NCI-H2196 (cell line): ENCODE data around the gene ITGB5.

Source experiments
- DNase-seq: peaks from one replicate; lab custom pipeline; 2025; ENCODE audit not compliant: unreplicated experiment; lab: John Stamatoyannopoulos, UW

Gene ITGB5

DNA sequence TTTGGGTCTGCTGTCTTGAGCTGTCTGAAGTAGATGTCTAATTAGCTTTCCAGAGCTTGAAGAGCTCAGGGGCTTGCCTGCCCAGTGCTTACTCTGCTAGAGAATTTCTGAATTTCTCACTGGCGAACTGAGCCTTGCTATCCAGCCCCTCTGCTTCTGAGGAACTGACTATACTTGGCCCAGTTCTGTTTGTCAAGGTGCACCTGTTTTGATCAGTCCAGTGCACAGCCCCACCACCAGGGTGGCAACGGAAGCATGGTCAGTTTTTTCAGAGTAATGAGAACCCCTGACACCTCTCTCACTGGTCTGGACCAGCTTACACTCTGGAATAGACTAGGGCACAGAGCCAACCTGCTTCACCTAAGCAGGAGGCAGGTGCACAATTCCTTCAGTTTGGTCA is 25.2 kb downstream of the ITGB5 start:
- DNase-seq: peak; percentile 30

DNA sequence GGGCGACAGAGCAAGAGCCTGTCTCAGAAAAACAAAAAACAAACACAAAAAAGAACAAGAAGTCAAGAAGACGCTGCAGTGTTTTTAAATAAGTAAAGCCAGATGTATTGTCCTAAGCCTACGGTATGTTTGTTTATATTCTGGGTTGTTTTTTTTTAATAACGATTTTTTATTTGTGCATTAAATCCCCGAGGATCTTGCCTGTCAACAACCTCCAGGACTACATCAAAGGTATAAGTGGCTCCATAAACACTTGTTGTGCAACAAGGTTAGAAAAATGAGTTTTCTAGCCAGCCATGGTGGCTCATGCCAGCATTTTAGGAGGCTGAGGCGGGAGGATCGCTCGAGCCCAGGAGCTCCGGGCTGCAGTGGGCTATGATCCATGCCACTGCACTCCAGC is 26.1 kb downstream of the ITGB5 start:
- no peak for DNase-seq

DNA sequence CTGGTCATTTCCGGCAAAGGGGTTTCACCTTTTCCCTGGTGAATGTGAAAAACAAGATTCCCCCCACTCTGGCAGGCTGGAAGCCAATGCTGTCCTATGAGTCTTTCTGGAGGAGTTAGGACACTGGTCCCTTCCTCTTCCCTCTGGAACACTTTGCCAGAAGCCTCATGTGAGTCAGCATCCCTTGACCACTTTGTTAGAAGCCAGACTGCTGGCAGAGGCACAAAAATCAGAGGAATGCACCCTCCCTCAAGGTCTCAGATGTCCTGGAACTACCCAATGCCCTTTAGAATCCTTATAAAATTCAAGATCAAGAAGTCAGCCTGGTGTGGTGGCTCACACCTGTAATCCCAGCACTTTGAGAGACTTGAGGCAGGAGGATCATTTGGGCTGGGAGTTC is 26.6 kb downstream of the ITGB5 start:
- peak; percentile 61 for DNase-seq

DNA sequence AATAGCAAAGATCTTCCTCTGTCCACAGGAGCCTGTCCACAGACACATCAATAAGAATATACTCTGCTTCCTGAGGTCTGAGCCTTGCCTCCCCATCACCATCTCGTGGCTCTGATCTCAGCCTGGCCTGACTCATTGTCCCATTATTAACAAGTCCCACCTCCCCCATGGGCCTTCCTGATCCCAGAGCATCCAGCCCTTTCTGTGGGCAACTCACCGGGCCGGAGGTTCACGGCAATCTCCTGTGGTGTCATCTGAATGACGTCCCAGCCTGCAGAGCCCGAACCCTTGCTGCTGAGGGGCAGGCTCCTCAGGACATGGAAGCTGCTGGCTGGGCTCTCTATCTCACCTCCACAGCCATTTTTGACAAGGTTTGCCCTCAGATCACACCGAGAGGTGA is 28.1 kb downstream of the ITGB5 start:
- no peak for DNase-seq

DNA sequence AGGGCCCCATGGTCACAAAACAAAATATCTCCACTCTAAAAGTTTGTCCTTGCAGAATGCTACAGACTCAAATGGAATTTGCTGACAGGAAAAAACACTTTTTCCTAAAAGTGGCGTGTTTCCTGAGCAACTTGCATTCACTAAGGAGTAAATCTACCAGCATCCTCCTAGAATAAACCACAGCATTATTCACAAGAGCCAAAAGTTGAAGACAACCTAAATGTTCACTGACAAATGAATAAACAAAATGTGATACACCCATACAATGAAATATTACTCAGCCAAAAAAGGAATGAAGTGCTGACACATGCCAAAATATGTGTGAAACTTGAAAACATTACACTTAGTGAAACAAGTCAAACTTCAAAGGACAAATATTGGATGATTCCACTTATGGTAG is 28.9 kb downstream of the ITGB5 start:
- no peak for DNase-seq

DNA sequence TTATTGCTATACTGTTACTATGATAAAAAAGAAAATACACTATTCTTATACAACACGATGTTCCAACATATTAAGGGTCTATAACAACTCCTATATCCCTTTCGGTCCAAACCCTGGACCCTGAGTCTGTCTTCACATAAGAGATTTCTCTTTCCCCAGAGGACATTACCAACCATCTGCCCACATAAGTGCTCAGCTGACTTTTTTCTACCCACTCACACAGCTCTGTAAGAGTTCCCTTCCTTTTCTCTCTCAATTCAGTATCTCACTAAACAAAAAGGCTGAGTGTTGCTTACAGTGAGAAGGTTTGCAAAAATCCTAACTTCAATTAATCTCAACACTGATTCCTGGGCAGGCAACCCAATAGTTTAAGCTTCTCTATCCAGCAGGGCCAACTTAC is 30.5 kb downstream of the ITGB5 start:
- DNase-seq: no peak

DNA sequence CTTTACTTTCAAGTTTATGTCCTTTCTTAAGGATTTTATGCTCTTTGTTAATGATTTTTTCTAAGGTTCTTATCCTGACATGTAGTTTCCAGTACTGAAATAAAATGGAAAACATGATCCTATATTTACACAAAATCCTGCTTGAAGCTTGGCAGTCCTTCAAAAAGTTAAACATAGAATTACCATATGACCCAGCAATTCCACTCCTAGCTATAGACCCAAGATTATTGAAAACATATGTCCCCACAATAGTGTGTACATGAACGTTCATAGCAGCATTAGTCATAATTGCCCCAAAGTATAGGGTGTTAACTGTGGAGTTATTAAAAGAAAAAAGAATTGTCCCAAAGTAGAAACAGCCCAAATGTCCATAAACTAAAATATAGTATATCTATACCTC is 33.2 kb downstream of the ITGB5 start:
- DNase-seq: no peak

DNA sequence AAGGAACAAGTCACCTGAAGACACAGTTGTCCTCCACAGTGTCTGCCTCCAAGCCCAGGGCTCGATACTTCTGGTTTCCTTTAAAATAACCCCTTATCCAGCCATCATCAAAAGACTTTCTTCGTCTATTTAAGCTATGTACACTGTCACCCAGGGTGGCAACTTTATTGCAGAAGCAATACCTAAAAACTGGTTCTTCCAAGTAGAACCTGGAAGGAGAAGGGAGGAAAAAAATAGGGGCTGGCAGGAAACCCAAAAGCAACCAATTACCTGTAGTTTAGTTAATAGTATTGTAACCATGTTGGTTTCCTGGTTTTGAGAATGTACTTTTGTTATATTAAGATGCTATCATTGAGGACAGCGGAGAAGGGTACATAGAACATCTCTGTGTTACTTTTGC is 33.7 kb downstream of the ITGB5 start:
- DNase-seq: no peak

DNA sequence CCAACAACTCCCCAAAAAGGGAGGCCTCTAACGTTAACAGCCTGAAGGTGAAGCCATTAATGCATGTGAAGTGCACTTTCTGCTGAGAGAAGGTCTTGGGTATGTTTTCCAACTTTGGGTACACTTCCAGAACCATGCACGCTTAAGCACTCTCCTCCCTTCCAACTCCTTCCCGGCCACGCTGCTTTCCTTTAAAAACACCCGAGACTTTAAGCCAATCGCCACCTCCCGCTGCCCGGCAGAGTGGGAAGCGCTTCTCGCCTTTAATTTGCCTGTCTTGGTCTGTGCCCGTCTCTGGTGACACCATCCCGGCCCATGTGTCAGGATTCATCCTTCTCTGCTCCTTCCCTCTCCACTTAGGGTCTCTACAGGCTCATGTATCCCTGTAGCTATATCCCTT is 35.3 kb downstream of the ITGB5 start:
- no peak for DNase-seq

DNA sequence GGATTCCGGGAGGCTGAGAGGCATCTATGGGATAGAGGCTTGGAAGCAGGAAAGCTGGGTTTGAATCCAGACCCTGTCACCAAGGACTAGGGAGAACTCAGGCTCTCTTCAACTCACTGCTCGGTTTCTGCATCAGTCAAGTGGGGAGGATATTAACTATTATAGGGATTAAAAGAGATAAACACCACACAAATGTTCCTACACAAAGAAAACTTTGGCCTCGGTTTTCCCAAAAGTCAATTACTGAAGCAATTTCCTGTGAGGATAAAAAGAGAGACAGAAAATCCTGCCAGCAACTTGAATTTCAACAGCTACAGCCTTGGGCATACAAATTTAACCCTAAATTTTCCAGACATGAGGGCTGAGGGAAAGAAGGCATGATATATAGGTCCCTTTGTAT is 36.0 kb downstream of the ITGB5 start:
- no peak for DNase-seq

DNA sequence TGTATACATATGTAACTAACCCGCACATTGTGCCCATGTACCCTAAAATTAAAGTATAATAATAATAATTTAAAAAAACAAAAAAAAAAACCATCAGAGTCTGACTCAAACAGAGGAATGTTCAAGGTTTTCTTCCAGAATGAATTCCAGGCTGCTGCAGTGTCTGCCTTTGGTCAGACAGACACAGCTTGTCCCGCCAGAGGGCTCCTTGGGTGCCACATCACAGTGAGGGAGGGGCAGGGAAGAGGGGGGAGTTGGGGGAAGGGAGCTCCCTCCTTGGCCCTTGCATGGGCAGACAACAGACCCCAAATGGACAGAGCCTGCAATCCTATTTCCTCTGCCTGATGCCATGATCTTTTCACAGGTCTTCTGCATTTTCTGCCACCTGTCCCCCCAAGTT is 36.5 kb downstream of the ITGB5 start:
- DNase-seq: no peak

DNA sequence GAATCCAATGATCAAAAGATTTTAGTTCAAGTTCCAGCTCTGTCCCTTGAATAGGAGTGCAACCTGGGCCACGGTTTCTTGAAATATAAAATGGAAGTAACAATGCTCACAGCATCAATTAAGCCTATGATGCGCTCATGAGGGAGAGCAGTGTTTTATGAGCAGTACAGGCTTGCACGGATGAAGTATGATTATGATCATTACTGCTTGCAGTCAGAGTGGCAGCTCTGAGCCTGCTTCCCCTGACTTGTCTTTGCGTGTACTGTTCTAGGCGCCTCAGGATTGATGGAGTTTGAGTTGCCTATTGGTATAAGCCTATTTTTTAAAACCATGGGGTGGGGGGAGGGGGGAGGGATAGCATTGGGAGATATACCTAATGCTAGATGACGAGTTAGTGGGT is 37.0 kb downstream of the ITGB5 start:
- no peak for DNase-seq

DNA sequence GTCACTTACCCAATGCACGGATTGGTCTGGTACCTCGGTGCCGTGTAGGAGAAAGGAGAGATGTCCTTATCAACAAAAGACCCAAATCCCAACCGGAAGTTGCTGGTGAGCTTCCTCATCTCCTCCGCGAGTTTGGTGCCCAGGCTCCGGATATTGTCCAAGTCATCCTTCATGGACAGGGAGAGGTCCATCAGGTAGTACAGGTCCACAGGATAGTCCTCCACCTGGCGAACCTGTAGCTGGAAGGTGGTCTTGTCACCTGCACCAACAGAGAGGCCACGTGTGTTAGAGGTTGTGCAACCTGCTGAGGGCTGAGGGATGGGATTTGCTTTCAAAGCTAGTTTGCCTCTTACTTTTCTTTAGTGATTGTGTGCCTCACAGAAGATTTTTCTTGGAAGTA is 38.9 kb downstream of the ITGB5 start:
- DNase-seq: no peak

DNA sequence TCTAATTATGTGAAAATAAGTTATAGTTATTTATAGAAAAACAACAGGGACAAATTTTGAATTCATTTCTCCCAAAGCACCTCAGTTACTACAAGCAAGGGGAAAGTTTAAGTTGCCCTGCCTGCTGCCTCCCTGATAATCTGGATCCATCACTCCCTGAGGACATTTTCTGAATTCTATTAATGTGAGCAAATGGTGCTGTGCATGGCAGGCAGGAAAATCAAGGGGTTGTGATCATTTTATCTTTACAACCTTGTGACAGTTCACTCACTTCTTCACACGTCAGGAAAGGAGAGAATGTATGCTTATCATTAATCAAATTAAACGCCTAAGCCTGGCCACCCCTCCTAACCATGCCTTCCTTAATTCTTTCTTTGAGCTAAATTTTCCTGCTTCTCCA is 39.3 kb downstream of the ITGB5 start:
- DNase-seq: no peak

DNA sequence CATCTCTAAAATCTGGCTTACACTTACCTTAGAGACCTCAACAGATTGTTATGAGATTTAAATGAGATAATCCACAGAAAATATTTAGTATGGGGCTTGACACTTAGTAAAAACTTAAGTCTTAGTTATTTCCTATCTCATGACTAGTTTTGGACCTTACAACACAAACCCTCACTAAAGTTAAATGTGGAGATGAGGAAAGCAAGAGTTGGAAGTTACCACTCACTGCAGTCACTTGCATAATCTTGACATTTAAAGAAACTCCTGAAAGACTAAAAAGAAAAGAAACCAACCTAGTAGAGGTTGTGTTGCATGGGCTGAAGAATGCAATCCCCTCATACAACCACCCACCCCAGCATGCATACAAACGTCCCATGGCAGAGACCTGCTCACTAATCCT is 40.1 kb downstream of the ITGB5 start:
- no peak for DNase-seq

DNA sequence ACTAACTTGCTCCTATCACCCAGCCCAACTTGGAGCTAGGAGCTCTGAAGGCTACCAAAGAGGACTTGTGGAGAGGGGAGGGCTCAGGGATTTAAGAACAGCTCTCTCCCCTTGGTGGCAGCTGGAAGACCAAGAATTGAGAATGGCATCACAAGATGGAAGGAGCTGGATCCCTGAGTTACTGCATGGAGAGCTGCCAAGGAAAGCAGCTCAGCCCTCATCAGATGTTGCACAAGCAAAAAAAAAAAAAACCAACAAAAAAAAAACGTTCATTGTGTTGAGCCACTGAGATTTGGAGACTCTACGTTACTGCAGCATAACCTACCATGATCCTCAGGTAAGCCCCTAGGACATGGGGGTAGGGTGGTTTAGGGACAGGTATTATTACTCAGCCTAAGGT is 41.0 kb downstream of the ITGB5 start:
- no peak for DNase-seq

DNA sequence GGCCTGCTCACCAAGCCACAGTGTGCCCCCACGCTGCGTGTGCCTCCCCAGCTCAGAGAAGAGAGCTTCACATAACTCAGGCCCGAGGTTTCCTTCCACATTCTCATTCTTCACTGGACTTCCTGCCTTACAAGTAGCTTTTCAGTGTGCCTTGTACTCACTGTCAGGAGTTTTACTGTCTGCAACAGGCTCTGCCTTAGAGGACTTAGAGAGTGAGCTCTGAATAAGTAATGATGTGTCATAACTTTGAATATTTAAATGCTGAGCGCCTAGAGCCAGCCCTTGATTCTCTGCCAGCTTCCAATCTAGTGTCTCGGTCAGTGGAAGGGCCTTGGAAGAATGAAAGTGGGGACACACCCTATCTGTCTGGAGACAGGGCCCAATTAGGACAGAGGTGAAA is 41.8 kb downstream of the ITGB5 start:
- DNase-seq: no peak

DNA sequence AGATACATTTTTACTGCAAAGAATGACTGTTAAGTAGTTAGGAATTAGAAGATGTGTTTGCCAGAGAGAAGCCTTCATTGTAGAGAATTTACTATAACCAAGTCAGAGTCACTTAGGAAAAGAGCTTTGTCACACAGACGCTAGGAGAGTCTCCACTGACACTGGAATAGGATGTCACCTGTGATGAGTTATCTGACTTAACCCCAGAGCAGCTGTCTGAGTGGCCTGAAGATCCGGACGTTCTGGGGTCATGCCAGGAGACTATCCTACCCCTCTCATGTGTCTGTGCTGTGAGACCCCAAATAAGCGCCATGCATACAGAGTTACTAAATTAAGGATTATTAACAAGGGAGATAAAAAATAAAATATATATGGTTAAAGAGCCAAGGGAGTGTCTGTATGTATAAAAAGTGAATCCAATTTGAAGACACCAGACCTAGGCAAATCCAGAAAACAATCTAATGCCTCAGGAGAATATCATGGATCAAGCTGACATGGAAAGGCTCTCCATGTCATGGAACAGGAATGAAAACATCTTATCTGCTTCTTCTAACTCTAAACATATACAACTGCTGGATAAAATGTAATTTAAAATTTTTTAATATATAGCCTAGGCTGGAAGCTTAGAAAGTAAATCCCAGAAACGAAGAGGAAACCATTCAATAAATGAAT is 43.5 kb downstream of the ITGB5 start:
- no peak for DNase-seq

DNA sequence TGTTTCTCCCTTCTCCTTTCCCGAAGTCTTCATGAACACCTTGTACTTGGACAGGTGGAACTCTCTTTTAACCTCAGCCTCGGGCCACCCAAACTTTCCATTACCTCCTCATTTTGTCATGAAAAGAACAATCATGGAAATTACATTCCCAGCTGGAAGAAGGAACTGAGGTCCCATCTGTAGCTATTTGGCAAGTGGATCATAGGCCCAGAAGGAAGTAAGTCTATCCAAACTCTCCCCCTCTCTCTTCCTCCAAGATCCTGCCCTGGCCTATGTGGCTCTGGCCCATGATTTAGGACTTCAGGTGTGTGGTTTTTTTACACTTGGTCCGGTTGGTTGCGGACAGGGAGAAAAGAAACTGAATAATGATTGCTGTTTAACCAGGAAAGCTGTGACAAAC is 44.1 kb downstream of the ITGB5 start:
- no peak for DNase-seq

DNA sequence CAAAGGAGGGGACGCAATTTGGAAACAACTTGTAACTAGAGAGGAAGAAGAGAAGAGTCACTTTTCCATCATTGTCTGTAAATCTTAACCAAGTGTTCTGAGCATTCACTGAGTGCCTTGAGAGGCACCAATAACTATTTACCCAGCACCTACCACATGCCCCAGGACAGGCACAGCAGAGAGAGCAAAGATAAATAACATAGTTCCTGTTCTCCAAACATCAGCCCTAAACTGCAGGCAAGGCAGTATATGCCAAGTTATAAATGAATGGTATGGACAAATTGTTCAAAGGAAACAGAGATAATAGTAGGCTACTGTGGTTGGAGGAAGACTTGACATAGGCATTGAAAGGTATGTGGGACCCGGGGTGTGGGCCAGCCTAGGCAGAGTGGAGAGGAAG is 45.6 kb downstream of the ITGB5 start:
- DNase-seq: no peak

DNA sequence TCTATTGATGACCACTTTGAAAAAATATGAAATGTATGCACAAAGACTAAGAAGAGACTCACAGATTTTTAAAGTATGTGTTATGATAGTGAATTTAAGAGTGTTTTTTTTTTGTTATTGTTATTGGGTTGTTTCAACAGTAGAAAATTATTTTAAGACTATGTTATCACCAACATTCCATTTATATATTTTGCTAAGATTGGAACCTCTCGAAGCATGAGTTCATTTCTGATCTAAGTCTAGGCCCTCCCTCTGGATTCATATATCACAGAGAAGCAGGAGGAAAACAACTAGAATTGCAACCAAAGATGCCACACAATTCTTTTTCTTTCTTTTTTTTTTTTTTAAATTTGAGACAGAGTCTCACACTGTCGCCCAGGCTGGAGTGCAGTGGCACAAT is 46.8 kb downstream of the ITGB5 start:
- no peak for DNase-seq

DNA sequence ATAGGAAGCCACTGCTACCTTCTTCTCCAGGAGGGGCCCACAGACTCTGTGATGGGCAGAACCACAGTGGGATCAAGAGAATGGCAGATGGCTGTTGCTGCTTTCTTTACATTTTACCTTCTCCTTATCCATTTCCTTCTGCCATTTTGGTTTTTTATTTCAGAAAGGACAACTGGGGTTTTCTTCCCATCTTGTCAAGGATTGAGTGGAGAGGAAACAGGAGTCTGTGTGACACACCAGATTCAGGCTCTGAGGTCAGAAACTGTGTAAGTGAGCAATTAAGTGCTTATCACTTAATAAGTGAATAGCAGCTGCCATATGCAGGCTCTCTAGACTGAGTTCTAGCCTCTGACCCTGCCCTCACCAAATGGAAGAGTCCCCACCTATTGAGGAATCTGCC is 47.3 kb downstream of the ITGB5 start:
- no peak for DNase-seq

DNA sequence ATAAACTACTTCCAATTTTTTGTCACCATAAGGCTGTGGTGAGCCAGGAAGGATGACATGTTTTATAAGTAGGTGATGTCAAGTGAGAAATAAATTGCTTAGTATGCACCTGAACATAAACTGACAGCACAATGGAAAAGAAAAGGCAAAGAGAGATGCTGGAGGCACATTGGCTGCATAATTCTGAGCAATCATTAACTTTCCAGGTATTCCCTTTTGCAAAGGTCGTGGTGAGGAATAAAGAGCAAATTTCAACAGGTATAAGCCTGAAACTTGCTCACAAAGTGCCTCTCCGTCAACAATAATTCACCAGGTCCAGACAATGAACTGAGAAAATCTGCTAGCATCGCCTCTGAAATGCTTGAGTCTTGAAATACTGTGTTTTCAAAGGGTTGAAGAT is 48.2 kb downstream of the ITGB5 start:
- DNase-seq: no peak

DNA sequence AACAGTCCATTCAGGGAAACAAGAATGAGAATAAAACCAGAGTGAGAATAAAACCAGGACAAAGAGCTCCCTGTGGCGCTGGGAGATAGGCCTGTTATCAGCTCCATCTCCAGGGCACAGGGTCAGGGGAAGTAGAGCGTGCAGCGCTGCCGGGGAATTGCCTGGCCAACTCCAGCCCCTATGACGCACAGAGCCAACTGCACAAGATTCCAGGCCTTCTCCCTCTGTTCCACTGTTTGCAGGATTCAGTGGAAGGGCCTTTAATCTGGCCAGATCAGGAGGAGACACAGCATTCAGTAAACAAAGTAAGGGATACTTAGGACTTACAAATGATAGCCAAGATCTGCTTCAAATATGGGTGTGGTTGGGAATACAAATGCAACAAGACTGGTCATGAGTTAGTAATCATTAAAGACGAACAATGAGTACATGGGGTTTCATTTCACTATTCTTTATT is 49.4 kb downstream of the ITGB5 start:
- peak; percentile 59 for DNase-seq
